ENCODE results near the gene CCDC9. TPM values are rescaled to one million over a fixed set of nuclear protein-coding genes. Genes with fewer than 3 reads are reported as not detected.

CCDC9 gene
- total RNA-seq, 1 experiment from 2014 or later, result 8.3 TPM

GRCh38 chr19:47229676-47230053, 26.7 kb upstream of the CCDC9 start:
- BruUV-seq (replicated peaks), result TSS peak; percentile 60
- CTCF ChIA-PET, result no interaction called here

DNA sequence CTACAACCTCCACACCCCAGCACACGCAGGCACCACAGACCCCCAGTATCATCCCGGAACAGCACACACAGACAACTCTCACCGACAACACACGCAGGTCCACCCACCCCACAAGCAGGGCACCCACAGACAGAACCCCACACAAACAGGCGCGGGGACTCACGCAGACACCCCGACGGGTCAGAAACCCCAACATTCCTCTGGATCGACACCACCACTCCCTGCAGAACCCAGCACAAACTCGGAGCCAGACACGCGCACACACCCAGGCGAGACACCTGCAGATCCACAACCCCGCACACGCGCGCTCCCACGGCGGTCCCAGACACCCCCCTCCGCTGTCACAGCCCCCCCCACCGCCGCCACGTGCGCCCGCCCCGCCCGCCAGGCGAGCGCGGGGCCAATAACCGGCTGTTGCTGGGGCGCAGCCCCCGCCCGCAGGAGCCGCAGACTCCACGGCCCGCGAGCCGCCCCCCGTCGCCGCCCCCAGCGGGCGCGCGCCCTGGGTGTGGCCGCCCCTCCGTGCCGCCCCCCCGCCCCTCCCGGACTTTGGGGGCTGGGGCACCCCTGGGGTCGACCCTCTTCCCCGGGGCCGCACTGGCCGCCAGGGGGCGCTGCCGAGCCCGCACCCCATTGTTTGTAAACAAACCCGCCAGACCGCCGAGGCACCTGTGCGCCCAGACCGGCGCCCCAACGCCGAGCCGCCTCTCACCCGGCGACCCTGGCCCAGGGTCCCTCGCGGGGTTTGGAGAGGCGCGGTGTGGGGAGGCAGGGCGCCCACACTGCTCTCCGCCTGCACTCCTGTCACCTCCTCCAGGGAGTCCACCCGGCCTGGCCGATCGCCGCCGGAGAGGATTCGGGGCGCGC, 26.0 kb upstream of the CCDC9 start:
- peak overlapping the region; percentile 76 for H3K4me3 ChIP-seq (ENCODE audit: low read length)
- H3K27me3 ChIP-seq (ENCODE audit: low read length), result no peaks in the 10 kb centered on the region
- no peaks in the 10 kb centered on the region for H3K9me2 ChIP-seq (replicated peaks; ENCODE audit: low read length)
- BruUV-seq (replicated peaks), result no TSS peak
- DNase-seq (no peak), ATAC-seq (no peak)
- CTCF ChIA-PET, result no interaction called here
- H3F3A ChIP-seq (ENCODE audit: low read length, unreplicated experiment), result no peaks in the 10 kb centered on the region
- POLR2A ChIA-PET (ENCODE audit: unreplicated experiment), result no interaction called here
- H2AFZ ChIP-seq (ENCODE audit: low read length), result peak overlapping the region; percentile 57; the same call in 1 of the 2 replicates
- H4K20me1 ChIP-seq (ENCODE audit: low read length), result no peaks in the 10 kb centered on the region
- peaks cover 40% of the 10 kb centered on the region for H3K4me1 ChIP-seq (ENCODE audit: insufficient read depth, low read length)
- H3K27ac ChIP-seq (ENCODE audit: low read length), result no peak overlapping the region
- H3K9me3 ChIP-seq (ENCODE audit: low read length), result no peaks in the 10 kb centered on the region
- H3K36me3 ChIP-seq (ENCODE audit: low read depth, low read length), result no peaks in the 10 kb centered on the region
- TF ChIP-seq CTCF (conservative IDR thresholded peaks at IDR 0.05; ENCODE audit: low read depth, low read length), result peak; percentile 61
- no peak for TF ChIP-seq EZH2 (IDR thresholded peaks at IDR 0.05; ENCODE audit: low read length, unreplicated experiment)
- intact Hi-C loops (cut with micrococcal nuclease), result no loop called here
- peak overlapping the region; percentile 97 for H3K4me2 ChIP-seq (ENCODE audit: low read length)
- no peaks in the 10 kb centered on the region for H3K79me2 ChIP-seq (ENCODE audit: low read length)
- H3K9ac ChIP-seq (ENCODE audit: low read length), result peak overlapping the region; percentile 40; the same call in 1 of the 2 replicates

More at GRCh38 chr19:47229676-47230053, 26.7 kb upstream of the CCDC9 start:
- no peaks in the 10 kb centered on the region for H3K79me2 ChIP-seq (ENCODE audit: low read length)
- H3K27me3 ChIP-seq (ENCODE audit: low read length), result no peaks in the 10 kb centered on the region
- no peak for TF ChIP-seq EZH2phosphoT487 (IDR thresholded peaks at IDR 0.05; ENCODE audit: borderline replicate concordance, low read length)
- no peak for TF ChIP-seq CTCF (conservative IDR thresholded peaks at IDR 0.05; ENCODE audit: low read depth, low read length)
- no peak for TF ChIP-seq EZH2 (IDR thresholded peaks at IDR 0.05; ENCODE audit: low read length, unreplicated experiment)
- H3K9me3 ChIP-seq (ENCODE audit: low read length), result no peaks in the 10 kb centered on the region
- intact Hi-C loops (cut with micrococcal nuclease), result no loop called here
- H3K9ac ChIP-seq (ENCODE audit: low read length), result no peak overlapping the region
- peak overlapping the region; percentile 57; the same call in 1 of the 2 replicates for H2AFZ ChIP-seq (ENCODE audit: low read length)
- H3K4me2 ChIP-seq (ENCODE audit: low read length), result peak overlapping the region; percentile 97
- ATAC-seq, result no peak
- no peaks in the 10 kb centered on the region for H4K20me1 ChIP-seq (ENCODE audit: low read length)
- H3F3A ChIP-seq (ENCODE audit: low read length, unreplicated experiment), result no peaks in the 10 kb centered on the region
- H3K9me2 ChIP-seq (replicated peaks; ENCODE audit: low read length), result no peaks in the 10 kb centered on the region
- H3K4me1 ChIP-seq (ENCODE audit: insufficient read depth, low read length), result peaks cover 40% of the 10 kb centered on the region
- POLR2A ChIA-PET (ENCODE audit: unreplicated experiment), result no interaction called here
- no peaks in the 10 kb centered on the region for H3K36me3 ChIP-seq (ENCODE audit: low read depth, low read length)
- peak; percentile 22 for DNase-seq
- peak overlapping the region; percentile 76 for H3K4me3 ChIP-seq (ENCODE audit: low read length)
- H3K27ac ChIP-seq (ENCODE audit: low read length), result no peak overlapping the region

DNA sequence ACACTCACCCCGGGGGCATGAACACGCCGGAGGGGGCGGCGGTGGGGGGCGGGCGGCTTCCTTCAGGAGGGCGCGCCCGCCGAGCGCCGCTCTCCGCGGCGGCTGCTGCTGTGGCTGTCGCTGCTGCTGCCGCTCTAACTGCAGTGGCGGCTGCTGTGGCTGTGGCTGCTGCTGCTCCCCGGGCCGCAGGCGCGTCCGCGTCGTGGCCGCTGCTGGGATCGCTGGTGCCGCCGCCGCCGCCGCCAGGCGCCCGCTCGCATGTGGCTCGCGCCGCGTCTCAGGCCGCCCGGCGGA, 25.5 kb upstream of the CCDC9 start, which contains the start of gene BBC3:
Gene BBC3 (minus strand): TSS at position 279 of the 294 bp plus-strand sequence. CDS start 2,768 bp downstream, outside the sequence.
- Histone ChIP-seq H3K4me3 (ENCODE audit: low read length) (peak within 1 kb of the TSS; percentile 76), H3K36me3 (ENCODE audit: low read depth, low read length) (no peaks in the 10 kb centered on the region), H3K4me2 (ENCODE audit: low read length) (peak within 1 kb of the TSS; percentile 97), H3K9ac (ENCODE audit: low read length) (peak within 1 kb of the TSS; percentile 40; the same call in 1 of the 2 replicates), H3K9me2 (replicated peaks; ENCODE audit: low read length) (no peaks in the 10 kb centered on the region), H3K4me1 (ENCODE audit: insufficient read depth, low read length) (peaks cover 36% of the 10 kb centered on the region), H3F3A (ENCODE audit: low read length, unreplicated experiment) (no peaks in the 10 kb centered on the region), H3K79me2 (ENCODE audit: low read length) (no peaks in the 10 kb centered on the region), H2AFZ (ENCODE audit: low read length) (peak within 1 kb of the TSS; percentile 66), H3K27me3 (ENCODE audit: low read length) (no peaks in the 10 kb centered on the region), H4K20me1 (ENCODE audit: low read length) (no peaks in the 10 kb centered on the region), H3K27ac (ENCODE audit: low read length) (no peak within 1 kb of the TSS), H3K9me3 (ENCODE audit: low read length) (no peaks in the 10 kb centered on the region)
- TF ChIP-seq CTCF (conservative IDR thresholded peaks at IDR 0.05; ENCODE audit: low read depth, low read length), result no peak
- no peak for TF ChIP-seq EZH2phosphoT487 (IDR thresholded peaks at IDR 0.05; ENCODE audit: borderline replicate concordance, low read length)
- no peak for TF ChIP-seq EZH2 (IDR thresholded peaks at IDR 0.05; ENCODE audit: low read length, unreplicated experiment)
- no peak for DNase-seq
- intact Hi-C loops (cut with micrococcal nuclease), result no loop called here
- ATAC-seq, result no peak; the same call in 1 of the 2 replicates
- ChIA-PET POLR2A (ENCODE audit: unreplicated experiment) (no interaction called here), CTCF (no interaction called here)
- BruUV-seq (replicated peaks), result no TSS peak
